GM18867 (cell line): ENCODE measurements around the gene EEA1.

Source experiments
- ATAC-seq: cut with Tn5 transposase; IDR thresholded peaks from one replicate; pipeline ENCODE4 v1.9.1; 2021; ENCODE audit warnings: mild to moderate bottlenecking, moderate library complexity; ENCODE audit not compliant: unreplicated experiment

The EEA1 gene

DNA sequence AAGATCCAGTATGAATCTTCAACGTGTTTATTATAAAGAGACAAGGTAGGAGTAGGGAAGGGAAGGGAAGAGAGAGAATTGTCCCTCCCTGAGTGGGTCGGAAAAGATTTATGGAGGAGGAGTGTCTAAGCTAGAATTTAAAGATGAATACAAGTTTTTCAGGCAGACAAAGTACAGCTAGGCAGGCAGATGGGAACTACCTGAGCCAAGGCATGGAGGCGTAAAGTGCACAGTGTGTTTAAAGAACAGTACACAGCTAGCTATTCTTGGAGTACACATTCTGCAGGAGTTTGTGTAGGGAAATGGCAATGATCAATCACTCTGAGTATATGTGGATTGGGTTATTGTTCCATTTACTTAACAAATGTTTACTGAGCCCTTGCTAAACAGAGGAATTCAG, 206.2 kb downstream of the EEA1 start:
- ATAC-seq = no peak

- no peak for ATAC-seq
Observed at GRCh38 chr12:92721656-92722055, 207.4 kb downstream of the EEA1 start.

DNA sequence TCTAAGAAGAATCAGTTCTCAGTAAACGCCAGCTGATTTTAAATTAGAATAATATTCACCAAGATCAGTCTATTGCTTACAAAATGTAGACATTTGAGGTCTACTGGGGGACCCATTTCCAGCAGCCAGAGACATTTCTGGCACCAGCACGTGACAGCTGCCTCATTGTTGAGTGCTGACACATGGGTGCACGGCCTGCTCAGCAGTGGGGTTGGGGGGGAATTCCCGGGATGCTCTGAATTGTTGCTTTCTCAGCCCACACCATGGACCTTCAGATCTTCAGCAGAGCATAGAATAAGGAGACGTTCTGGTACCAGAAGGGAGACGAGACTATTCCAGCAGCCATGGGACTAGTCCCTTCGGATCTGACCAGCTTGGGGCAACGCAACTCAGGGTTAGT, 208.0 kb downstream of the EEA1 start:
- ATAC-seq = no peak
